Activated CD4-positive, alpha-beta T cell treated with anti-CD3 and anti-CD28 coated beads for 36 hours (primary cell): ENCODE data around the gene ACOT13. TPM values are rescaled to one million over a fixed set of nuclear protein-coding genes. Genes with fewer than 3 reads are reported as not detected.
"Not testable (repeated sequence)": the region's sequence is repeated elsewhere in the genome, so short reads cannot be mapped to it uniquely, and the experiment has no call there.

Experiments used
- ATAC-seq: fragments of 200-7000 bp; cut with Tn5 transposase; one replicate; pipeline ENCODE4 v1.10.0; 2021; ENCODE audit warnings: mild to moderate bottlenecking, moderate library complexity
- CTCF ChIA-PET: fragments of 350-600 bp; sonication (Branson Sonifier 250); formaldehyde crosslinking; loops from one replicate; lab custom pipeline; 2021; ENCODE audit warnings: antibody characterized with exemption; lab: Charles Lee
- POLR2A ChIA-PET: fragments of 350-600 bp; sonication (Branson Sonifier 250); formaldehyde crosslinking; loops from one replicate; lab custom pipeline; 2021; ENCODE audit warnings: antibody characterized with exemption, inconsistent platforms; lab: Charles Lee
- DNase-seq: peaks from one replicate; pipeline ENCODE4 v3.0.0-alpha.2; 2020
- H3K27ac Mint-ChIP-seq: one replicate; pipeline ENCODE4 v1.8.0; 2021; ENCODE audit warnings: mixed read lengths
- H3K27me3 Mint-ChIP-seq: one replicate; pipeline ENCODE4 v1.8.0; 2021; ENCODE audit warnings: mixed read lengths
- H3K36me3 Mint-ChIP-seq: one replicate; pipeline ENCODE4 v1.8.0; 2021; ENCODE audit warnings: low read depth, mixed read lengths
- H3K4me1 Mint-ChIP-seq: one replicate; pipeline ENCODE4 v1.8.0; 2021; ENCODE audit warnings: mixed read lengths
- H3K4me3 Mint-ChIP-seq: one replicate; pipeline ENCODE4 v1.8.0; 2021; ENCODE audit warnings: mild to moderate bottlenecking, moderate library complexity, mixed read lengths
- H3K9me3 Mint-ChIP-seq: one replicate; pipeline ENCODE4 v1.8.0; 2021; ENCODE audit warnings: low read depth, mixed read lengths
- intact Hi-C, 2 experiments: fragments of 100-400 bp; cut with DNase I in 1 of 2; cut with micrococcal nuclease in 1 of 2; formaldehyde crosslinking; loops; one replicate each; pipeline versions ENCODE4 v1.14.2 to v1.15.1; 2022 to 2024; cut with DNase I, micrococcal nuclease
- total RNA-seq, 2 experiments: library from RNA; stranded (reverse); gene quantifications; one replicate each; pipeline ENCODE4 v1.2.3, GENCODE V29; 2021

The ACOT13 gene
- total RNA-seq, 2 experiments from 2014 or later, result 37.3 to 47.9 TPM

DNA sequence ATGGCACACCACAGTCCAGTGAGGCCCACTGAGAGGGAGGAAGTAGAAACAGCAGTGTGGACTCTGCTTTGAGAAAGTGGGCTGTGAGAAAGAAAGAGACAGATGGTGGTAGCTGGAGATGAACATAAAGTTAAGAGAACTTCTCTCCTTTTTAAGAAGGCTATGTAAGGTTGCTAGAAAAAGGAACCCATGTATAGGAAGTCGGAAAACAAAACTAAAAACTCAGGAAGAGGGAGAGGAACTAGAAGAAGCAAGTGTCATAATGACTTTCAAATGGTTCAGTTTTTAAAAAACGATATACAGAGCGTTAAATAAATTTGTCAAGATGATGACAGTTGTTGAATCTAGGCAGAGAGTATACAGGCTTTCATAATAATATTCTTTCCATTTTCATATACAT is 82.4 kb downstream of the ACOT13 start:
- ATAC-seq, result no peak
- Mint-ChIP-seq H3K27me3 (peaks cover 5% of the 10 kb centered on the region), H3K36me3 (no peaks in the 10 kb centered on the region), H3K9me3 (peaks cover 3% of the 10 kb centered on the region), H3K27ac (no peak overlapping the region), H3K4me3 (no peak overlapping the region), H3K4me1 (peaks cover 7% of the 10 kb centered on the region)
- POLR2A ChIA-PET, result no interaction called here
- intact Hi-C loops, result no loop called here
- no peak for DNase-seq
- CTCF ChIA-PET, result interaction anchor here (0.6 to 0.9 kb wide), 2 partner anchors 11 to 22 kb away, joined by 3 read pairs; no protein-coding TSS in a partner anchor

DNA sequence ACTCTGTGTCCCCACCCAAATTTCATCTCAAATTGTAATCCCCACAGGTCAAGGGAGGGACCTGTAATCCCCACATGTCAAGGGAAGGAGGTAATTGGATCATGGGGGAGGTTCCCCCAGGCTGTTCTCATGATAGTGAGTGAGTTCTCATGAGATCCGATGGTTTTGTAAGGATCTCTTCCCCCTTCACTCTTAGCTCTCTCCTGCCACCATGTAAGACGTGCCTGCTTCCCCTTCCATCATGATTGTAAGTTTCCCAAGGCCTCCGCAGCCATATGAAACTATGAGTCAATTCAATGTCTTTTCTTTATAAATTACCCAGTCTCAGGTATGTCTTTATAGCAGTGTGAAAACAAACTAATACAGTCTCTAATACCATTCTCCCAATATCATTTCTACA is 84.0 kb downstream of the ACOT13 start:
- ATAC-seq, intact Hi-C loops, H3K27me3 Mint-ChIP-seq, DNase-seq, H3K27ac Mint-ChIP-seq, H3K36me3 Mint-ChIP-seq, CTCF ChIA-PET, H3K4me3 Mint-ChIP-seq, POLR2A ChIA-PET, H3K4me1 Mint-ChIP-seq, H3K9me3 Mint-ChIP-seq: not testable (repeated sequence)

DNA sequence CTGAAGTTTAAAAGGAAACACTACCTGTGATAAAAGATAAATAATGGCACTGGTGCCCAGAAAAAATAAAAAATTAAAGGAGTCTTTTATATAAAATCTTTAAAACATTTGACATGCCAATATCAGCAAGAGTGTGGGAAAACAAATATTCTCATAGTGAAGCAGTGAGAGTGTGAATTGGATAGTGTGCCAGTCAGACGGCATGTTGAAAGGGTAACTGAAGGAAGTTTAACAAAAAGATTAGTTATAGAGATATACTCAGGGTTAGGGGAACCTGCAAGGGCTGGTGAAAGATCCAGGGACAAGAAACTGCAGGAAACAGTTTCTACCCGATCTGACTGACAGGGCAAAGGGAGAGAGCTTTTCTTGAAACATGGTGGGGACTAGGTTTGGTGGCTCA is 85.6 kb downstream of the ACOT13 start:
- H3K27ac Mint-ChIP-seq, result no peak overlapping the region

DNA sequence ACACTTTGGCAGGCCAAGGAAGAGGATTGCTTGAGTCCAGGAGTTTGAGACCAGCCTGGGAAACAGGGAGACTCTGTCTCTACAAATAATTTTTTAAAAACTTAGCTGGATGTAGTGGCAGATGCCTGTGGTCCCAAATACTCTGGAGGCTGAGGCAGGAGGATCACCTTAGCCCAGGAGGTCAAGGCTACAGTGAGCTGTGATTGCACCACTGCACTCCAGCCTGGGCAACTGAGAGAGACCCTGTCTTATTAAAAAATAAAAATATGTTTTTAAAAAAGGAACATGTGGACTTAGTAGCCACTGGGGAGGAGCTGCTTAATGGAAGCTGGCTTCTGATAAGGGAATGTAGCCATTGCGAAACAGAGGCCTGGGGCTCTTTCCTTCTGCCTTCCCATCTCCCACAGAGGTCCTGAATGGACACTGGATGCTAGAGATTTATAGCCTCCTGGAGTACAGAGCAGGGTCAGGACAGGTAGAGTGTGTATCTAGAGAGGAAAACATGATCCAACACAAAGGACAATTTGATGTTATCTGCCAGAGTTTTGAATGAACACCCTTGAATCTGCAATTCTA is 86.1 kb downstream of the ACOT13 start:
- Mint-ChIP-seq H3K4me1 (peaks cover 2% of the 10 kb centered on the region), H3K27ac (no peak overlapping the region), H3K9me3 (peaks cover 4% of the 10 kb centered on the region)

More for the DNA sequence above, 85.6 kb downstream of the ACOT13 start:
- ATAC-seq (no peak), DNase-seq (no peak)
- ChIA-PET CTCF (interaction anchor here (1.2 to 1.8 kb wide), 2 partner anchors 9 to 13 kb away, joined by 4 to 7 read pairs; no protein-coding TSS in a partner anchor), POLR2A (no interaction called here)
- intact Hi-C loops, result no loop called here
- Mint-ChIP-seq H3K27me3 (peaks cover 5% of the 10 kb centered on the region), H3K36me3 (no peaks in the 10 kb centered on the region), H3K9me3 (peaks cover 4% of the 10 kb centered on the region), H3K4me3 (no peak overlapping the region), H3K4me1 (peaks cover 2% of the 10 kb centered on the region)

DNA sequence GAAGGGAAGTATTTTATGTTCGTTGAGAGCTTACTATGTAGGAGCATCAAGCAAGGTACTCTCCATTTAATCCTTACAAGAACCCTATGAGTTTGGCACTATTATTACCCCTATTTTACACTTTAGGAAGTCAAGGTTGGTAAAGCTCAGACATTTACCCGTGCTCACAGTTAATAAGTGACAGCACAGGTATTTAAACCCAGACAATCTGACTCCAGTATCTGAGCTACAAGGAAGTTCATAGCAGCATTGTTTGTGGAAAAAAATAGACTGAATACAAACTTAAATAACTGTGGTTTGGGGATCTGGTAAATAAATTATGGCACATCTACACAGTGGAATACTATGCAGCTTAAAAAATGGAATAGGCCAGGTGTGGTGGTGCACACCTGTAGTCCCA is 86.7 kb downstream of the ACOT13 start:
- Mint-ChIP-seq H3K27me3 (peaks cover 5% of the 10 kb centered on the region), H3K36me3 (no peaks in the 10 kb centered on the region), H3K9me3 (peaks cover 4% of the 10 kb centered on the region), H3K4me1 (peaks cover 2% of the 10 kb centered on the region), H3K27ac (no peak overlapping the region), H3K4me3 (no peak overlapping the region)
- ATAC-seq (no peak), DNase-seq (no peak)
- ChIA-PET POLR2A (no interaction called here), CTCF (interaction anchor here (1.2 to 1.8 kb wide), 2 partner anchors 10 to 12 kb away, joined by 4 to 7 read pairs; no protein-coding TSS in a partner anchor)
- intact Hi-C loops, result no loop called here

More for the DNA sequence above, 86.1 kb downstream of the ACOT13 start:
- ChIA-PET POLR2A (no interaction called here), CTCF (interaction anchor here (1.2 to 1.8 kb wide), 2 partner anchors 10 to 13 kb away, joined by 4 to 7 read pairs; no protein-coding TSS in a partner anchor)
- H3K27me3 Mint-ChIP-seq, result peaks cover 5% of the 10 kb centered on the region
- intact Hi-C loops, result no loop called here
- H3K36me3 Mint-ChIP-seq, result no peaks in the 10 kb centered on the region
- DNase-seq (no peak), ATAC-seq (no peak)
- H3K4me3 Mint-ChIP-seq, result no peak overlapping the region

DNA sequence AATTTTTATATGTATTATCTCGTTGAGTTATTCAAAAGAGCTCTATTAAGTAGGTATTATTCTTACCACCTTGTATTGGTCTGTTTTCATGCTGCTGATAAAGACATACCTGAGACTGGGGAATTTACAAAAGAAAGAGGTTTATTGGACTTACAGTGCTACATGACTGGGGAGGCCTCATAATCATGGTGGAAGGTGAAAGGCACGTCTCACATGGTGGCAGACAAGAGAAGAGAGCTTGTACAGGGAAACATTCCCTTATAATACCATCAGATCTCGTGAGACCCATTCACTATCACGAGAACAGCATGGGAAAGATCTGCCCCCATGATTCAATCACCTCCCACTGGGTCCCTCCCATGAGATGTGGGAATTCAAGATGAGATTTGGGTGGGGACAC is 87.5 kb downstream of the ACOT13 start:
- DNase-seq, H3K4me1 Mint-ChIP-seq, ATAC-seq, H3K36me3 Mint-ChIP-seq, H3K27me3 Mint-ChIP-seq, H3K4me3 Mint-ChIP-seq, intact Hi-C loops, POLR2A ChIA-PET, H3K27ac Mint-ChIP-seq, H3K9me3 Mint-ChIP-seq: not testable (repeated sequence)
- CTCF ChIA-PET, result interaction anchor here (1.2 to 1.5 kb wide), 2 partner anchors 11 to 173 kb away, joined by 3 to 4 read pairs; no protein-coding TSS in a partner anchor

Other genes with a start within 250 kb of the ACOT13 start
- gene GPLD1, start 177.5 kb upstream of the ACOT13 start, total RNA-seq, result under 1 TPM; 0.62 to 0.67 TPM
- 10 to 100 TPM; 16.5 to 18.8 TPM for gene ALDH5A1, start 172.1 kb upstream of the ACOT13 start, total RNA-seq
- under 1 TPM; 0.09 TPM for gene KIAA0319, start 20.9 kb upstream of the ACOT13 start, total RNA-seq
- 10 to 100 TPM; 41.4 to 45.4 TPM for gene TDP2, start 178 bp upstream of the ACOT13 start, total RNA-seq
- gene C6orf62, start 52.1 kb downstream of the ACOT13 start, total RNA-seq, result 100 to 1,000 TPM; 141 to 147 TPM
- 10 to 100 TPM; 74.0 to 76.1 TPM for gene GMNN, start 107.9 kb downstream of the ACOT13 start, total RNA-seq
- gene ARMH2, start 131.8 kb downstream of the ACOT13 start, total RNA-seq, result not detected